SU-DHL-6 (cell line): ENCODE data around the gene GALNT17.

Experiments used
- H2AFZ ChIP-seq: fragments of 200-600 bp; sonication (generic); 2 replicates; pipeline ENCODE4 v1.6.1; 2014; ENCODE audit warnings: low read depth, mild to moderate bottlenecking, moderate library complexity, mixed read lengths, antibody characterized with exemption, low read length; ENCODE audit not compliant: severe bottlenecking
- H3F3A ChIP-seq: fragments of 200-600 bp; shearing (Covaris generic); 2 replicates; pipeline ENCODE4 v1.6.0; 2016; ENCODE audit warnings: antibody characterized with exemption, mild to moderate bottlenecking; ENCODE audit not compliant: insufficient read depth
- H3K27ac ChIP-seq: fragments of 200-600 bp; sonication (generic); 2 replicates; pipeline ENCODE4 v1.5.1; 2016; ENCODE audit warnings: low read depth, mild to moderate bottlenecking, low read length, moderate library complexity, mixed read lengths
- H3K27me3 ChIP-seq: fragments of 200-600 bp; sonication (generic), shearing (Covaris generic); 2 replicates; pipeline ENCODE4 v1.6.0; 2014; ENCODE audit warnings: mild to moderate bottlenecking, low read length
- H3K36me3 ChIP-seq: fragments of 200-600 bp; sonication (generic); 2 replicates; pipeline ENCODE4 v1.6.1; 2014; ENCODE audit warnings: mild to moderate bottlenecking, low read length, mixed read lengths
- H3K4me2 ChIP-seq: fragments of 300-600, 200-600 bp; shearing (Covaris generic), sonication (generic); 2 replicates; pipeline ENCODE4 v1.6.0; 2014; ENCODE audit warnings: low read length, low read depth, mild to moderate bottlenecking; ENCODE audit not compliant: poor library complexity, severe bottlenecking
- H3K4me3 ChIP-seq: fragments of 200-600 bp; sonication (generic); 2 replicates; pipeline ENCODE4 v1.5.1; 2014; ENCODE audit warnings: antibody characterized with exemption, low read length, mild to moderate bottlenecking, mixed read lengths; ENCODE audit not compliant: insufficient read depth, poor library complexity, severe bottlenecking
- H3K79me2 ChIP-seq: fragments of 200-600 bp; sonication (generic); 2 replicates; pipeline ENCODE4 v1.6.1; 2014; ENCODE audit warnings: mild to moderate bottlenecking, low read length, moderate library complexity; ENCODE audit not compliant: insufficient read depth
- H3K9ac ChIP-seq: fragments of 200-600 bp; sonication (generic); 2 replicates; pipeline ENCODE4 v1.7.0; 2014; ENCODE audit warnings: mild to moderate bottlenecking, low read length
- H3K9me2 ChIP-seq: fragments of 200-600 bp; sonication (generic); replicated peaks from 2 replicates; pipeline ENCODE4 v1.6.1; 2014; ENCODE audit warnings: low read length; ENCODE audit not compliant: insufficient read depth
- H3K9me3 ChIP-seq: fragments of 200-600 bp; sonication (generic); 2 replicates; pipeline ENCODE4 v1.6.1; 2014; ENCODE audit warnings: low read length, mixed read lengths; ENCODE audit not compliant: insufficient read depth
- H4K20me1 ChIP-seq: fragments of 200-600 bp; sonication (generic); 2 replicates; pipeline ENCODE4 v1.6.1; 2014; ENCODE audit warnings: low read depth, mild to moderate bottlenecking, antibody characterized with exemption, low read length, moderate library complexity, mixed read lengths
- CTCF ChIP-seq: fragments of 200-600 bp; sonication (generic); IDR thresholded peaks from one replicate; pipeline ENCODE4 v1.5.1; 2017; ENCODE audit warnings: antibody characterized with exemption, mild to moderate bottlenecking, low read length, moderate library complexity; ENCODE audit not compliant: insufficient read depth, poor library complexity, severe bottlenecking
- EZH2phosphoT487 ChIP-seq: fragments of 200-600 bp; sonication (generic), shearing (Covaris generic); conservative IDR thresholded peaks from 2 replicates; pipeline ENCODE4 v1.6.1; 2018; ENCODE audit warnings: mild to moderate bottlenecking, antibody characterized with exemption, low read length, moderate library complexity, mixed read lengths

GALNT17 gene

GRCh38 chr7:71221549-71221948 is 89.6 kb downstream of the GALNT17 start:
- TF ChIP-seq EZH2phosphoT487 (no peak), CTCF (no peak)

GRCh38 chr7:71227126-71227525 is 95.2 kb downstream of the GALNT17 start:
- no peaks in the 10 kb centered on the region for H4K20me1 ChIP-seq
- no peak overlapping the region for H3K4me3 ChIP-seq
- TF ChIP-seq CTCF (no peak), EZH2phosphoT487 (no peak)
- H3K9me2 ChIP-seq: no peaks in the 10 kb centered on the region
- H3K27ac ChIP-seq: no peak overlapping the region
- H2AFZ ChIP-seq: no peak overlapping the region
- no peak overlapping the region for H3K4me2 ChIP-seq
- no peaks in the 10 kb centered on the region for H3F3A ChIP-seq
- no peaks in the 10 kb centered on the region for H3K27me3 ChIP-seq
- H3K9ac ChIP-seq: no peak overlapping the region
- H3K79me2 ChIP-seq: no peaks in the 10 kb centered on the region
- H3K36me3 ChIP-seq: no peaks in the 10 kb centered on the region
- 0 out of 2 replicates have a peak, but pooled peaks cover 3% of the 10 kb centered on the region for H3K9me3 ChIP-seq

More at GRCh38 chr7:71221549-71221948, 89.6 kb downstream of the GALNT17 start:
- Histone ChIP-seq H3K27me3 (no peaks in the 10 kb centered on the region), H3F3A (no peaks in the 10 kb centered on the region), H3K9me2 (no peaks in the 10 kb centered on the region), H3K79me2 (no peaks in the 10 kb centered on the region), H4K20me1 (no peaks in the 10 kb centered on the region), H3K9ac (no peak overlapping the region), H3K4me3 (no peak overlapping the region), H3K9me3 (no peaks in the 10 kb centered on the region), H2AFZ (no peak overlapping the region), H3K36me3 (no peaks in the 10 kb centered on the region), H3K4me2 (no peak overlapping the region), H3K27ac (no peak overlapping the region)

GRCh38 chr7:71229148-71229547 is 97.2 kb downstream of the GALNT17 start:
- Histone ChIP-seq H4K20me1 (no peaks in the 10 kb centered on the region), H3K79me2 (no peaks in the 10 kb centered on the region), H3K27ac (no peak overlapping the region), H3K4me2 (no peak overlapping the region), H3K4me3 (no peak overlapping the region), H3K27me3 (no peaks in the 10 kb centered on the region), H3K9me3 (0 out of 2 replicates have a peak, but pooled peaks cover 3% of the 10 kb centered on the region), H2AFZ (no peak overlapping the region), H3F3A (no peaks in the 10 kb centered on the region), H3K9ac (no peak overlapping the region), H3K36me3 (no peaks in the 10 kb centered on the region), H3K9me2 (no peaks in the 10 kb centered on the region)
- TF ChIP-seq CTCF: no peak

DNA sequence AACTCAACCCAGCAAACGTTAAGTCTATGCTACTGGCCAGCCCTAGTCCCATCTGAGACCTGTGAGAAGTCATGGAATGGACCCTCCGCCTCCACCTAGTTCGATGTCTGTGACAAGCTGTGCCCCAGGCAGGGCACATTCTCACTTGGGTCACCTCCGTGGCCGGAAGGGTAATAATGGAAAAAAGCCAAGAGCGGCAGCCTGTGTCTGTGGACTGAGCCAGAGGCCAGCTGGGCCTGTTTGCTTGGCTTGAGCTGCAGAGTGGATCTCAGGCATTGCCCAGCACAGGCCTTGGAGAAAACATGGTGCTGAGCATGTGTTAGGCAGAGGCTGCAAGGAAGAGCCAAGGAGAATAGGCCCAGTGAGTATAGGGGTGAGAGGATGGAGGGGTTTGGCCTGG is 97.8 kb downstream of the GALNT17 start:
- TF ChIP-seq CTCF (no peak), EZH2phosphoT487 (no peak)
- Histone ChIP-seq H3K36me3 (no peaks in the 10 kb centered on the region), H3F3A (no peaks in the 10 kb centered on the region), H2AFZ (no peak overlapping the region), H3K27ac (no peak overlapping the region), H3K79me2 (no peaks in the 10 kb centered on the region), H3K27me3 (no peaks in the 10 kb centered on the region), H3K9ac (no peak overlapping the region), H3K9me3 (0 out of 2 replicates have a peak, but pooled peaks cover 3% of the 10 kb centered on the region), H3K4me2 (no peak overlapping the region), H3K4me3 (no peak overlapping the region), H4K20me1 (no peaks in the 10 kb centered on the region), H3K9me2 (no peaks in the 10 kb centered on the region)
